ENCODE measurements around the gene MCCC1.

DNA sequence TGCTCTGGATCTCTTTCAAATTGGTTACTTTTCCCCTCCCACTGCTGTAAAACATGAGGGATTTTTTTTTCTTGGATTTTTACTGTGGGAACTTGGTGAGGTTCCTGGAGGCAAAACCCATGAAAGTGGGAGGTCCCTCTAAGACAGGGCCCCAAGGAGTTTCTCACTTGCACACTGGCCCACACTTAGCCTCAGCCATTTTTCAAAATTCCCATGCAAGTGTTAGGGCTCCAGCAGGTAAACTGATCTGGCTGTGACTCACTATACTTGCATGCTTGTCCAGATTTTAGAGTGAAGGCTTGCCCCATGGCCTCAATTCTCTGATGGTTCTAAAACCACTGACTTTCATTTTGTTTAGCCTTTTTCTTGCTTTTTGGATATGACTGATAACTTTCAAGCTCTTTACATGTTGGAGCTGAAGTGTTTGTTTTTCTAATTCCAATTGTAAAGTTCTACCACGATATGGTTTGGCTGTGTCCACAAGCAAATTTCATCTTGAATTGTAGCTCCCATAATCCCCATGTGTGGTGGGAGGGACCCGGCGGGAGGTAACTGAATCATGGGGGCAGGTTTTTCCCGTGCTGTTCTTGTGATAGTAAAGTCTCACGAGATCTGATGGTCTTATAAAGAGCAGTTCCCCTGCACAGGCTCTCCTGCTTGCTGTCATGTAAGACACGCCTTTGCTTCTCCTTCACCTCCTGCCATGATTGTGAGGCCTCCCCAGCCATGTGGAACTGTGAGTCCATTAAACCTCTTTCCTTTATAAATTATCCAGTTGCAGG is 37.7 kb downstream of the MCCC1 start:
- TF ChIP-seq, protein P1, sequence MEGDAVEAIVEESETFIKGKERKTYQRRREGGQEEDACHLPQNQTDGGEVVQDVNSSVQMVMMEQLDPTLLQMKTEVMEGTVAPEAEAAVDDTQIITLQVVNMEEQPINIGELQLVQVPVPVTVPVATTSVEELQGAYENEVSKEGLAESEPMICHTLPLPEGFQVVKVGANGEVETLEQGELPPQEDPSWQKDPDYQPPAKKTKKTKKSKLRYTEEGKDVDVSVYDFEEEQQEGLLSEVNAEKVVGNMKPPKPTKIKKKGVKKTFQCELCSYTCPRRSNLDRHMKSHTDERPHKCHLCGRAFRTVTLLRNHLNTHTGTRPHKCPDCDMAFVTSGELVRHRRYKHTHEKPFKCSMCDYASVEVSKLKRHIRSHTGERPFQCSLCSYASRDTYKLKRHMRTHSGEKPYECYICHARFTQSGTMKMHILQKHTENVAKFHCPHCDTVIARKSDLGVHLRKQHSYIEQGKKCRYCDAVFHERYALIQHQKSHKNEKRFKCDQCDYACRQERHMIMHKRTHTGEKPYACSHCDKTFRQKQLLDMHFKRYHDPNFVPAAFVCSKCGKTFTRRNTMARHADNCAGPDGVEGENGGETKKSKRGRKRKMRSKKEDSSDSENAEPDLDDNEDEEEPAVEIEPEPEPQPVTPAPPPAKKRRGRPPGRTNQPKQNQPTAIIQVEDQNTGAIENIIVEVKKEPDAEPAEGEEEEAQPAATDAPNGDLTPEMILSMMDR (IDR thresholded peaks at IDR 0.05; ENCODE audit: insufficient read depth, low read length, poor library complexity, severe bottlenecking) = no peak
- TF ChIP-seq EZH2phosphoT487 (conservative IDR thresholded peaks at IDR 0.05; ENCODE audit: low read length) = no peak
